HepG2 (cell line): ENCODE measurements around the gene ADAMTS13. TPM values are rescaled to one million over a fixed set of nuclear protein-coding genes. Genes with fewer than 3 reads are reported as not detected.

Source experiments
- AGO1 ChIP-seq: fragments of 200-400 bp; formaldehyde crosslinking; IDR thresholded peaks from 2 replicates; pipeline ENCODE4 v1.6.1; 2017; ENCODE audit warnings: mild to moderate bottlenecking, low read depth, low read length, moderate library complexity; ENCODE audit not compliant: poor library complexity, severe bottlenecking
- CREM ChIP-seq, 2 experiments: sonication (generic) in 1 of 2; formaldehyde crosslinking in 1 of 2; IDR thresholded peaks; 2 replicates each; pipeline versions ENCODE4 v1.4.0 to v1.6.1; 2016 to 2020; ENCODE audit warnings: antibody characterized with exemption in 1 of 2, mild to moderate bottlenecking in 1 of 2, missing genetic modification reagents in 1 of 2
- HDAC1 ChIP-seq: sonication (generic); formaldehyde crosslinking; IDR thresholded peaks from 2 replicates; pipeline ENCODE4 v1.5.1; 2020; ENCODE audit warnings: mild to moderate bottlenecking, missing genetic modification reagents
- KDM3A ChIP-seq: IDR thresholded peaks from 2 replicates; pipeline ENCODE4 v1.6.1; 2018; ENCODE audit warnings: low read depth, missing compliant biosample characterization
- KDM4B ChIP-seq: sonication (generic); formaldehyde crosslinking; IDR thresholded peaks from 2 replicates; pipeline ENCODE4 v1.4.0; 2020; ENCODE audit warnings: missing genetic modification reagents
- MAFK ChIP-seq, 2 experiments: IDR thresholded peaks in 1 of 2; conservative IDR thresholded peaks in 1 of 2; 2 replicates each; pipeline ENCODE4 v1.6.1; 2011; ENCODE audit warnings: improper control_type of control experiment in 2 of 2, low read length in 2 of 2
- RFX5 ChIP-seq: IDR thresholded peaks from 2 replicates; pipeline ENCODE4 v1.6.1; 2011; ENCODE audit warnings: low read depth, low read length, improper control_type of control experiment
- TBX2 ChIP-seq: sonication (generic); formaldehyde crosslinking; IDR thresholded peaks from 2 replicates; pipeline ENCODE4 v1.5.0; 2020; ENCODE audit warnings: missing genetic modification reagents, mild to moderate bottlenecking, borderline replicate concordance
- TEAD2 ChIP-seq: sonication (generic); formaldehyde crosslinking; IDR thresholded peaks from 2 replicates; pipeline ENCODE4 v1.9.0; 2021; ENCODE audit warnings: missing genetic modification reagents
- TOPORS ChIP-seq: sonication (generic); formaldehyde crosslinking; IDR thresholded peaks from 2 replicates; pipeline ENCODE4 v1.8.0; 2023; ENCODE audit warnings: mild to moderate bottlenecking, missing genetic modification reagents
- ZBTB42 ChIP-seq: sonication (generic); formaldehyde crosslinking; IDR thresholded peaks from 2 replicates; pipeline ENCODE4 v1.5.0; 2020; ENCODE audit warnings: mild to moderate bottlenecking, missing genetic modification reagents
- ZNF124 ChIP-seq: sonication (generic); formaldehyde crosslinking; IDR thresholded peaks from 2 replicates; pipeline ENCODE4 v1.4.0; 2020; ENCODE audit warnings: missing genetic modification reagents
- ZNF232 ChIP-seq: sonication (generic); formaldehyde crosslinking; IDR thresholded peaks from 2 replicates; pipeline ENCODE4 v1.4.0; 2020; ENCODE audit warnings: missing genetic modification reagents, borderline replicate concordance
- ZNF264 ChIP-seq: sonication (generic); formaldehyde crosslinking; IDR thresholded peaks from 2 replicates; pipeline ENCODE4 v1.4.0; 2020; ENCODE audit warnings: missing genetic modification reagents
- ZNF282 ChIP-seq: fragments of 450-650 bp; IDR thresholded peaks from 2 replicates; pipeline ENCODE4 v1.6.1; 2018; ENCODE audit not compliant: partially characterized antibody
- ZNF781 ChIP-seq: sonication (generic); formaldehyde crosslinking; IDR thresholded peaks from 2 replicates; pipeline ENCODE4 v1.5.1; 2020; ENCODE audit warnings: borderline replicate concordance, mild to moderate bottlenecking, missing genetic modification reagents; ENCODE audit errors: not compliant biosample characterization
- ZSCAN25 ChIP-seq: sonication (generic); formaldehyde crosslinking; IDR thresholded peaks from 2 replicates; pipeline ENCODE4 v1.8.0; 2022; ENCODE audit warnings: mild to moderate bottlenecking, missing genetic modification reagents
- polyA plus RNA-seq, 8 experiments: library from polyadenylated mRNA; depleted of rRNA in 3 of 8; stranded (reverse) in 7 of 8; unstranded in 1 of 8; fragments of >200 nt; fragmentation: Illumina TruSeq in 4 of 8; extraction: Trizol in 4 of 8; gene quantifications; 2 replicates each; pipeline versions ENCODE4 v1.2.1 to v1.2.3, GENCODE V29; 2011 to 2016; ENCODE audit warnings: low read depth in 4 of 8, missing spikeins in 1 of 8, mixed read lengths in 1 of 8; ENCODE audit not compliant: insufficient read depth in 1 of 8
- total RNA-seq, 5 experiments: library from RNA; depleted of rRNA; stranded (reverse); fragments of >200 nt; fragmentation: Illumina TruSeq; extraction: Trizol; gene quantifications; 2 replicates each; pipeline ENCODE4 v1.2.3, GENCODE V29; 2016; ENCODE audit warnings: low read depth in 1 of 5
- TF ChIP-seq, protein P1 (sequence below): fragments of 450-650 bp; IDR thresholded peaks from 2 replicates; pipeline ENCODE4 v1.6.1; 2017; ENCODE audit warnings: mild to moderate bottlenecking
- TF ChIP-seq, protein P2 (sequence below): sonication (generic); formaldehyde crosslinking; IDR thresholded peaks from 2 replicates; pipeline ENCODE4 v1.4.0; 2020; ENCODE audit warnings: mild to moderate bottlenecking, missing genetic modification reagents
- TF ChIP-seq, protein P3 (sequence below): IDR thresholded peaks from 2 replicates; pipeline ENCODE4 v1.6.1; 2016; ENCODE audit warnings: mild to moderate bottlenecking, missing biosample characterization, missing genetic modification reagents
- TF ChIP-seq, protein P4 (sequence below): sonication (generic); formaldehyde crosslinking; IDR thresholded peaks from 2 replicates; pipeline ENCODE4 v1.5.0; 2020; ENCODE audit warnings: mild to moderate bottlenecking, missing genetic modification reagents, moderate library complexity

The ADAMTS13 gene
- total and polyA plus RNA-seq, 2 of the 13 experiments (the other 11 are each of a cell fraction or from before 2014, with no cell fraction given), result 0.91 to 4.5 TPM

GRCh38 chr9:133377721-133378216 is 44.4 kb upstream of the ADAMTS13 start (continued):
- TF ChIP-seq, protein P1, sequence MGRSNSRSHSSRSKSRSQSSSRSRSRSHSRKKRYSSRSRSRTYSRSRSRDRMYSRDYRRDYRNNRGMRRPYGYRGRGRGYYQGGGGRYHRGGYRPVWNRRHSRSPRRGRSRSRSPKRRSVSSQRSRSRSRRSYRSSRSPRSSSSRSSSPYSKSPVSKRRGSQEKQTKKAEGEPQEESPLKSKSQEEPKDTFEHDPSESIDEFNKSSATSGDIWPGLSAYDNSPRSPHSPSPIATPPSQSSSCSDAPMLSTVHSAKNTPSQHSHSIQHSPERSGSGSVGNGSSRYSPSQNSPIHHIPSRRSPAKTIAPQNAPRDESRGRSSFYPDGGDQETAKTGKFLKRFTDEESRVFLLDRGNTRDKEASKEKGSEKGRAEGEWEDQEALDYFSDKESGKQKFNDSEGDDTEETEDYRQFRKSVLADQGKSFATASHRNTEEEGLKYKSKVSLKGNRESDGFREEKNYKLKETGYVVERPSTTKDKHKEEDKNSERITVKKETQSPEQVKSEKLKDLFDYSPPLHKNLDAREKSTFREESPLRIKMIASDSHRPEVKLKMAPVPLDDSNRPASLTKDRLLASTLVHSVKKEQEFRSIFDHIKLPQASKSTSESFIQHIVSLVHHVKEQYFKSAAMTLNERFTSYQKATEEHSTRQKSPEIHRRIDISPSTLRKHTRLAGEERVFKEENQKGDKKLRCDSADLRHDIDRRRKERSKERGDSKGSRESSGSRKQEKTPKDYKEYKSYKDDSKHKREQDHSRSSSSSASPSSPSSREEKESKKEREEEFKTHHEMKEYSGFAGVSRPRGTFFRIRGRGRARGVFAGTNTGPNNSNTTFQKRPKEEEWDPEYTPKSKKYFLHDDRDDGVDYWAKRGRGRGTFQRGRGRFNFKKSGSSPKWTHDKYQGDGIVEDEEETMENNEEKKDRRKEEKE, result no peak
- TF ChIP-seq TBX2 (CRISPR knock-in tag) (no peak; the same call in 1 of the 2 replicates), HDAC1 (CRISPR knock-in tag) (no peak), ZNF282 (no peak), RFX5 (no peak), AGO1 (no peak), ZNF124 (no peak), ZNF232 (CRISPR knock-in tag) (peak; percentile 64; the same call in 1 of the 2 replicates), TOPORS (CRISPR knock-in tag) (no peak), ZNF781 (CRISPR knock-in tag) (no peak), ZNF264 (CRISPR knock-in tag) (no peak), MAFK (conservative IDR thresholded peaks at IDR 0.05 in 1 of 2, IDR thresholded peaks at IDR 0.05 in 1 of 2; ENCODE audit: low read length in 2 of 2) (no peak), TEAD2 (CRISPR knock-in tag) (no peak), ZBTB42 (CRISPR knock-in tag) (no peak), CREM (IDR thresholded peaks at IDR 0.05) (no peak), CREM (CRISPR knock-in tag; IDR thresholded peaks at IDR 0.05) (no peak), KDM4B (no peak), ZSCAN25 (CRISPR knock-in tag) (no peak), KDM3A (CRISPR knock-in tag) (no peak)
- TF ChIP-seq, protein P2, sequence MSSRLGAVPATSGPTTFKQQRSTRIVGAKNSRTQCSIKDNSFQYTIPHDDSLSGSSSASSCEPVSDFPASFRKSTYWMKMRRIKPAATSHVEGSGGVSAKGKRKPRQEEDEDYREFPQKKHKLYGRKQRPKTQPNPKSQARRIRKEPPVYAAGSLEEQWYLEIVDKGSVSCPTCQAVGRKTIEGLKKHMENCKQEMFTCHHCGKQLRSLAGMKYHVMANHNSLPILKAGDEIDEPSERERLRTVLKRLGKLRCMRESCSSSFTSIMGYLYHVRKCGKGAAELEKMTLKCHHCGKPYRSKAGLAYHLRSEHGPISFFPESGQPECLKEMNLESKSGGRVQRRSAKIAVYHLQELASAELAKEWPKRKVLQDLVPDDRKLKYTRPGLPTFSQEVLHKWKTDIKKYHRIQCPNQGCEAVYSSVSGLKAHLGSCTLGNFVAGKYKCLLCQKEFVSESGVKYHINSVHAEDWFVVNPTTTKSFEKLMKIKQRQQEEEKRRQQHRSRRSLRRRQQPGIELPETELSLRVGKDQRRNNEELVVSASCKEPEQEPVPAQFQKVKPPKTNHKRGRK (CRISPR knock-in tag), result no peak
- TF ChIP-seq, protein P3, sequence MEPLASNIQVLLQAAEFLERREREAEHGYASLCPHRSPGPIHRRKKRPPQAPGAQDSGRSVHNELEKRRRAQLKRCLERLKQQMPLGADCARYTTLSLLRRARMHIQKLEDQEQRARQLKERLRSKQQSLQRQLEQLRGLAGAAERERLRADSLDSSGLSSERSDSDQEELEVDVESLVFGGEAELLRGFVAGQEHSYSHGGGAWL (CRISPR knock-in tag), result no peak
- TF ChIP-seq, protein P4, sequence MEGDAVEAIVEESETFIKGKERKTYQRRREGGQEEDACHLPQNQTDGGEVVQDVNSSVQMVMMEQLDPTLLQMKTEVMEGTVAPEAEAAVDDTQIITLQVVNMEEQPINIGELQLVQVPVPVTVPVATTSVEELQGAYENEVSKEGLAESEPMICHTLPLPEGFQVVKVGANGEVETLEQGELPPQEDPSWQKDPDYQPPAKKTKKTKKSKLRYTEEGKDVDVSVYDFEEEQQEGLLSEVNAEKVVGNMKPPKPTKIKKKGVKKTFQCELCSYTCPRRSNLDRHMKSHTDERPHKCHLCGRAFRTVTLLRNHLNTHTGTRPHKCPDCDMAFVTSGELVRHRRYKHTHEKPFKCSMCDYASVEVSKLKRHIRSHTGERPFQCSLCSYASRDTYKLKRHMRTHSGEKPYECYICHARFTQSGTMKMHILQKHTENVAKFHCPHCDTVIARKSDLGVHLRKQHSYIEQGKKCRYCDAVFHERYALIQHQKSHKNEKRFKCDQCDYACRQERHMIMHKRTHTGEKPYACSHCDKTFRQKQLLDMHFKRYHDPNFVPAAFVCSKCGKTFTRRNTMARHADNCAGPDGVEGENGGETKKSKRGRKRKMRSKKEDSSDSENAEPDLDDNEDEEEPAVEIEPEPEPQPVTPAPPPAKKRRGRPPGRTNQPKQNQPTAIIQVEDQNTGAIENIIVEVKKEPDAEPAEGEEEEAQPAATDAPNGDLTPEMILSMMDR, result peak; percentile 50
